Measurements from ENCODE around the gene RAMP1.

Gene RAMP1

DNA sequence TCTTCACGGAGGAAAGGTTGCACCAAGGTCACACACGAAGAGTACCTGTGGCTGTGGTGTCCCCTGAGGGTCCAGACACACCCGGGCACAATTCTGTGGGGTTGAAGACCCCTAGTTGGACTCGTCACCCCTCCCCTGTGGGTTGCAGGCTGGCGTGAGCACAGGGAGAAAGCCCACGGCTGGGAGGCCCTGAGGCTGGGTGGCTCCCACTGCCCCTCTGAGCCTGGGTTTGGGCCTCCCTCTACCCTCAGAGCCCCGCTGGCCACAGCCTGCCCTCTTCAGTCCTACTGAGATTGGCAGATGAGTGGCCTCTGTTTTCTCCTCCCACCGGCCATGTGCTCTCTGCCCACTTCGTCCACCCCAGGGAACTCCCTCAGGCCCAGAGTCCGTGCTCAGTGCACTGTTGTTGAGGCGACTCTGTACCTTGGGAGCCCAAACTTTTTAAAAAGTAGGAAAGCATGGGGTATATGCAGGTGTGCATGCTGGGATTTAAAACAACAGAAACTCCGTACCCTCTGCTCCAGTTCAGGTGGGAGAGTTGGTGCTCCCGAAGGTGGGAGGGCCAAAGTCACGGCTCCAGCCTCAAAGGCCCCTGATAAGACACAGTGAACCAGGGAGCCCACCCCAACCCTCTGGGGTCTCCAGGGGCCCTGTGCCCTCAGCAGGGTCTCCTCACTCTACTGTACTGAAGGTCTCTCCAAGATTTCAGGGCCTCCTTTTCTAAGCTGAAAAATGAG, 19.1 kb downstream of the RAMP1 start:
- Histone ChIP-seq H3K4me2 (ENCODE audit: low read depth, low read length, poor library complexity, severe bottlenecking) (no peak overlapping the region), H3K36me3 (ENCODE audit: insufficient read depth, low read length) (no peaks in the 10 kb centered on the region), H3K9ac (ENCODE audit: low read depth, low read length, poor library complexity, severe bottlenecking) (no peak overlapping the region), H3K4me1 (ENCODE audit: insufficient read depth, low read length, poor library complexity, severe bottlenecking) (no peaks in the 10 kb centered on the region), H3K4me3 (ENCODE audit: low read length, poor library complexity, severe bottlenecking) (no peak overlapping the region), H4K20me1 (ENCODE audit: insufficient read depth, low read length, poor library complexity, severe bottlenecking) (no peaks in the 10 kb centered on the region), H3K79me2 (ENCODE audit: insufficient read depth, low read length) (no peaks in the 10 kb centered on the region), H3F3A (ENCODE audit: low read depth) (no peaks in the 10 kb centered on the region), H2AFZ (ENCODE audit: low read length) (no peak overlapping the region), H3K9me3 (ENCODE audit: insufficient read depth, low read depth, low read length) (no peaks in the 10 kb centered on the region), H3K9me2 (replicated peaks; ENCODE audit: low read depth, low read length) (no peaks in the 10 kb centered on the region), H3K27me3 (ENCODE audit: insufficient read depth, low read length, poor library complexity, severe bottlenecking) (no peaks in the 10 kb centered on the region)
- no peak for TF ChIP-seq CTCF (conservative IDR thresholded peaks at IDR 0.05; ENCODE audit: low read length)
- no peak for TF ChIP-seq EZH2phosphoT487 (IDR thresholded peaks at IDR 0.05; ENCODE audit: borderline replicate concordance)

GRCh38 chr2:237879058-237879430, 19.6 kb downstream of the RAMP1 start:
- H3K36me3 ChIP-seq (ENCODE audit: insufficient read depth, low read length) = no peaks in the 10 kb centered on the region
- H3F3A ChIP-seq (ENCODE audit: low read depth) = no peaks in the 10 kb centered on the region
- no peaks in the 10 kb centered on the region for H4K20me1 ChIP-seq (ENCODE audit: insufficient read depth, low read length, poor library complexity, severe bottlenecking)
- no peak overlapping the region for H3K4me2 ChIP-seq (ENCODE audit: low read depth, low read length, poor library complexity, severe bottlenecking)
- H3K9me3 ChIP-seq (ENCODE audit: insufficient read depth, low read depth, low read length) = no peaks in the 10 kb centered on the region
- no peak overlapping the region for H3K4me3 ChIP-seq (ENCODE audit: low read length, poor library complexity, severe bottlenecking)
- H3K9me2 ChIP-seq (replicated peaks; ENCODE audit: low read depth, low read length) = no peaks in the 10 kb centered on the region
- H2AFZ ChIP-seq (ENCODE audit: low read length) = no peak overlapping the region
- TF ChIP-seq CTCF (conservative IDR thresholded peaks at IDR 0.05; ENCODE audit: low read length) (no peak), EZH2phosphoT487 (IDR thresholded peaks at IDR 0.05; ENCODE audit: borderline replicate concordance) (no peak)
- H3K4me1 ChIP-seq (ENCODE audit: insufficient read depth, low read length, poor library complexity, severe bottlenecking) = no peaks in the 10 kb centered on the region
- no peaks in the 10 kb centered on the region for H3K79me2 ChIP-seq (ENCODE audit: insufficient read depth, low read length)
- H3K27me3 ChIP-seq (ENCODE audit: insufficient read depth, low read length, poor library complexity, severe bottlenecking) = no peaks in the 10 kb centered on the region
- H3K9ac ChIP-seq (ENCODE audit: low read depth, low read length, poor library complexity, severe bottlenecking) = no peak overlapping the region

DNA sequence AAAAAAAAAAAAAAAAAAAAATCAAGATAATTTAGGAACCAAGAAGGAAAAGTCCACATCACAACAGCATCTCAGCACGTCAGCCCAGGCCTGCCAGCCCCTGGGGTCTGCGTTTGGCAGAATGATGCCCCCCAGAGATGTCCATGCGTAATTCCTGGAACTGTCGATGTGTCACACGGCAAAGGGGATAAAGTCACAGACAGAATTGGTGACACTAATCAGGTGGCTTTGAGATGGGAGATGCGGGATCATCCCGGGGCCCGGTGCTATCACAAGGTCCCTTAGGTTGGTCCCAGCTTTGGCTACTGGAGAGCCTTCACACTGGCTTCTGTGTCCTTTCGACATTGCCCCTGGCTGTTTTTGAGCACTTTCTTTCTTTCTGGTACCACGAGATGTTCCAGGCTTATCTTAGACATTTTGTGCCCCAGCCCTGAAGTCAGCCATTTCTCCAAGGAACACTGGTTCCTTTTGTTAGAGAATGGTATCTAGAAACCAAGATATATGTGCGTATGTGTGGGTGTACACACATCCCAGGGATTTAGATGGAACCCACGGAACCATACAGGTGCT, 20.7 kb downstream of the RAMP1 start:
- Histone ChIP-seq H3K4me2 (ENCODE audit: low read depth, low read length, poor library complexity, severe bottlenecking) (no peak overlapping the region), H3K4me1 (ENCODE audit: insufficient read depth, low read length, poor library complexity, severe bottlenecking) (no peaks in the 10 kb centered on the region), H4K20me1 (ENCODE audit: insufficient read depth, low read length, poor library complexity, severe bottlenecking) (no peaks in the 10 kb centered on the region), H2AFZ (ENCODE audit: low read length) (no peak overlapping the region), H3K27me3 (ENCODE audit: insufficient read depth, low read length, poor library complexity, severe bottlenecking) (no peaks in the 10 kb centered on the region), H3K4me3 (ENCODE audit: low read length, poor library complexity, severe bottlenecking) (no peak overlapping the region), H3K36me3 (ENCODE audit: insufficient read depth, low read length) (no peaks in the 10 kb centered on the region), H3K9ac (ENCODE audit: low read depth, low read length, poor library complexity, severe bottlenecking) (no peak overlapping the region), H3F3A (ENCODE audit: low read depth) (no peaks in the 10 kb centered on the region), H3K9me2 (replicated peaks; ENCODE audit: low read depth, low read length) (no peaks in the 10 kb centered on the region), H3K9me3 (ENCODE audit: insufficient read depth, low read depth, low read length) (no peaks in the 10 kb centered on the region), H3K79me2 (ENCODE audit: insufficient read depth, low read length) (no peaks in the 10 kb centered on the region)
- no peak for TF ChIP-seq CTCF (conservative IDR thresholded peaks at IDR 0.05; ENCODE audit: low read length)
